K562 (cell line): Measurements from ENCODE around the gene TMTC3. TPM values are rescaled to one million over a fixed set of nuclear protein-coding genes. Genes with fewer than 3 reads are reported as not detected.
A peak's percentile ranks its signal among the peaks of the same experiment; 100 is the strongest.

ENCODE experiments used
- BMI1 ChIP-seq: fragments of 150-350 bp; IDR thresholded peaks from 2 replicates; pipeline ENCODE4 v1.6.1; 2014; ENCODE audit warnings: low read length
- CXXC5 ChIP-seq: fragments of 250-450 bp; sonication (Bioruptor Pico); IDR thresholded peaks from 2 replicates; pipeline ENCODE4 v1.8.0; 2022; ENCODE audit warnings: inconsistent platforms, mild to moderate bottlenecking, moderate library complexity
- FOXA1 ChIP-seq: fragments of 450-650 bp; IDR thresholded peaks from 2 replicates; pipeline ENCODE4 v1.6.1; 2016; ENCODE audit warnings: mild to moderate bottlenecking, borderline replicate concordance
- FOXA3 ChIP-seq, 2 experiments: fragments of 450-650 bp in 1 of 2; sonication (generic) in 1 of 2; formaldehyde crosslinking; IDR thresholded peaks in 1 of 2; conservative IDR thresholded peaks in 1 of 2; 2 replicates each; pipeline versions ENCODE4 v1.4.0 to v1.8.0; 2020 to 2022; ENCODE audit warnings: mild to moderate bottlenecking in 2 of 2, missing genetic modification reagents in 1 of 2
- HMBOX1 ChIP-seq: sonication (generic); IDR thresholded peaks from 2 replicates; pipeline ENCODE4 v1.6.1; 2016
- MITF ChIP-seq: IDR thresholded peaks from 2 replicates; pipeline ENCODE4 v1.6.1; 2014; ENCODE audit warnings: antibody characterized with exemption
- REST ChIP-seq, 2 experiments: fragments of 450-650 bp; formaldehyde crosslinking in 1 of 2; IDR thresholded peaks; 2 replicates each; pipeline versions ENCODE4 v1.4.0 to v1.6.1; 2014 to 2020; ENCODE audit warnings: mild to moderate bottlenecking in 2 of 2, borderline replicate concordance in 1 of 2, low read depth in 1 of 2
- polyA plus RNA-seq, 8 experiments: library from polyadenylated mRNA; depleted of rRNA in 4 of 8; stranded (reverse) in 5 of 8; unstranded in 3 of 8; fragments of >200 nt; fragmentation: Nextera tagmentation in 2 of 8; fragmentation: Illumina TruSeq in 1 of 8; extraction: Ambion mirVana in 2 of 8; extraction: Trizol in 1 of 8; gene quantifications; 2 replicates each; pipeline versions ENCODE4 v1.2.1 to v1.2.3, GENCODE V29; 2011 to 2014; ENCODE audit warnings: inconsistent platforms in 1 of 8, missing spikeins in 1 of 8
- total RNA-seq, 7 experiments: library from RNA; depleted of rRNA in 6 of 7; stranded (reverse); fragments of >200 nt in 6 of 7; fragmentation: Illumina TruSeq in 2 of 7; extraction: Trizol in 2 of 7; gene quantifications; 2 replicates each; pipeline versions ENCODE4 v1.2.1 to v1.2.3, GENCODE V29; 2011 to 2021; ENCODE audit warnings: low replicate concordance in 1 of 7

The TMTC3 gene
- total and polyA plus RNA-seq, 9 of the 15 experiments (the other 6 are each of a cell fraction or from before 2014, with no cell fraction given): 1.9 to 9.8 (median 4.7) TPM

- TF ChIP-seq REST (IDR thresholded peaks at IDR 0.05; ENCODE audit: borderline replicate concordance) (peak; percentile 72), REST (CRISPR knock-in tag; IDR thresholded peaks at IDR 0.05; ENCODE audit: low read depth) (no peak), FOXA1 (no peak), FOXA3 (CRISPR knock-in tag; conservative IDR thresholded peaks at IDR 0.05 in 1 of 2, IDR thresholded peaks at IDR 0.05 in 1 of 2) (0 out of 4 replicates have a peak, but pooled peaks of 1 of the 2 experiments have one; percentile 46), HMBOX1 (no peak), CXXC5 (CRISPR knock-in tag) (peak; percentile 66), BMI1 (no peak), MITF (no peak)
Observed at GRCh38 chr12:88141774-88142609, at the start of gene TMTC3, which contains the start of gene CEP290 (continued).
